Thoracic aorta (tissue), 2 donors: ENCODE measurements around the gene FRMPD1. TPM values are rescaled to one million over a fixed set of nuclear protein-coding genes. Genes with fewer than 3 reads are reported as not detected.

Source experiments
- ATAC-seq: fragments of 150-250 bp; one replicate; pipeline ENCODE4 v1.8.0; 2017; ENCODE audit warnings: low read depth; ENCODE audit not compliant: insufficient number of reproducible peaks, low FRiP score
- DNase-seq: peaks from one replicate; pipeline ENCODE4 v3.0.0-alpha.2; 2020; ENCODE audit warnings: low spot score
- H3K27ac ChIP-seq, 2 donors: fragments of 200-600 bp; sonication (generic); 1 replicate in 1 of 2; 2 replicates in 1 of 2; pipeline ENCODE4 v1.5.1; 2016; ENCODE audit warnings: mild to moderate bottlenecking in 2 of 2, moderate library complexity in 2 of 2
- H3K27me3 ChIP-seq: fragments of 200-600 bp; sonication (generic); replicated peaks from 2 replicates; pipeline ENCODE4 v1.6.0; 2016; ENCODE audit warnings: mild to moderate bottlenecking; ENCODE audit not compliant: insufficient read depth
- H3K36me3 ChIP-seq: fragments of 200-600 bp; sonication (generic); one replicate; pipeline ENCODE4 v1.5.1; 2016
- H3K4me1 ChIP-seq, 2 donors: fragments of 200-600 bp; sonication (generic); 1 replicate in 1 of 2; 2 replicates in 1 of 2; pipeline versions ENCODE4 v1.5.1 to v1.6.0; 2016; ENCODE audit warnings: low read depth in 2 of 2, mild to moderate bottlenecking in 1 of 2; ENCODE audit not compliant: control insufficient read depth in 1 of 2
- H3K4me3 ChIP-seq: fragments of 200-600 bp; sonication (generic); 2 replicates; pipeline ENCODE4 v1.5.1; 2016; ENCODE audit warnings: mild to moderate bottlenecking
- H3K9me3 ChIP-seq: fragments of 200-600 bp; sonication (generic); 2 replicates; pipeline ENCODE4 v1.5.1; 2016
- CTCF ChIP-seq: fragments of 200-600 bp; sonication (generic); IDR thresholded peaks from one replicate; pipeline ENCODE4 v1.5.1; 2019; ENCODE audit warnings: antibody characterized with exemption
- total RNA-seq, 2 donors: library from RNA; depleted of rRNA; stranded (reverse); fragments of >200 nt; gene quantifications; one replicate each; pipeline versions ENCODE4 v1.1.0 to v1.2.3, GENCODE V29; 2016

Gene FRMPD1
- total RNA-seq, 2 donors from 2014 or later: 0.27 TPM; not detected in 1

GRCh38 chr9:37652261-37652660, 1.5 kb downstream of the FRMPD1 start:
- no peaks in the 10 kb centered on the region for H3K27me3 ChIP-seq
- H3K4me3 ChIP-seq: no peak overlapping the region
- peaks cover 4 to 9% of the 10 kb centered on the region in 2 donors for H3K4me1 ChIP-seq
- ATAC-seq (no peak), DNase-seq (no peak)
- TF ChIP-seq CTCF: no peak
- no peak overlapping the region for H3K27ac ChIP-seq
- H3K9me3 ChIP-seq: no peaks in the 10 kb centered on the region
- H3K36me3 ChIP-seq: no peaks in the 10 kb centered on the region

DNA sequence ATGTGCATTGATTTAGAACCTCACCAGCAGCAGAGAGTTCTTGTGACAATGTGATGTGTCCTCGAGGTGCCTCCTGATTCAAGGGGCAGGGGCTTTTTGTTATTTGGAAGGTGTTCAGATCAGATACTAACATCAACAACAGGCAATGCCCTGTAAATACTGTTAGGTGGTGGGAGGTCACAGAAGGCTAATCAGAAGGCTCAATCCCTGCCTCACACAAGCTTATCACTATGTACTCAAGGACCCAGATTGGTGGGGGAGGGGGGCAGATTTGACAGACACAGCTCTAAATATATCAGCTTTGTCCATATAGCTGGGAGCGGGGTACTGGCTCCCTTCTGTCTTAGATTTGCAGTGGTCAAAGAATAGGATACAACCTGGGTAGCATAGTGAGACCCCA, 2.6 kb downstream of the FRMPD1 start:
- H3K27me3 ChIP-seq: no peaks in the 10 kb centered on the region
- H3K27ac ChIP-seq: no peak overlapping the region
- H3K4me3 ChIP-seq: no peak overlapping the region
- no peaks in the 10 kb centered on the region for H3K9me3 ChIP-seq
- peaks cover 4 to 9% of the 10 kb centered on the region in 2 donors for H3K4me1 ChIP-seq
- TF ChIP-seq CTCF: no peak
- no peaks in the 10 kb centered on the region for H3K36me3 ChIP-seq
- DNase-seq: no peak
- ATAC-seq: no peak

DNA sequence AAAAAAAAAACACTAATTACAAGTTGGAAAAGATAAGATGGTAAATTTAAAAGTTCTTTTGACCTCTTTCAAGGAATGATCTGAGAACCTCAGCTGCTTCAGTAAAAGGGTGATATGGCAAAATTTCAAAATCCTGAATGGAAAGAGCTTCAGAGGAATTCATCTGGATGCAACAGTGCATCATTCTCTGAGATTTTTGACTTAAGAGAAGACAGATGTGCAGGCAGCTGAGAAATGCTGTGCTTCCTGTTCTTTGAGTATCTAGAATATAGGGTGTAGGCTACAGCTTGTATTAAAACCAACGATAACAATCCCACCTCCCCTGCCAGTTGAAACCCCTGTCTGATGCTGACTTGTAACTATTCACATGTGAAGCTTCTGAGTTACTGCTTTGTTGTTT, 6.2 kb downstream of the FRMPD1 start:
- no peak for TF ChIP-seq CTCF
- H3K9me3 ChIP-seq: no peaks in the 10 kb centered on the region
- DNase-seq (no peak), ATAC-seq (no peak)
- H3K27ac ChIP-seq: no peak overlapping the region
- H3K4me1 ChIP-seq: no peaks in the 10 kb centered on the region
- no peak overlapping the region for H3K4me3 ChIP-seq
- no peaks in the 10 kb centered on the region for H3K36me3 ChIP-seq
- H3K27me3 ChIP-seq: no peaks in the 10 kb centered on the region

DNA sequence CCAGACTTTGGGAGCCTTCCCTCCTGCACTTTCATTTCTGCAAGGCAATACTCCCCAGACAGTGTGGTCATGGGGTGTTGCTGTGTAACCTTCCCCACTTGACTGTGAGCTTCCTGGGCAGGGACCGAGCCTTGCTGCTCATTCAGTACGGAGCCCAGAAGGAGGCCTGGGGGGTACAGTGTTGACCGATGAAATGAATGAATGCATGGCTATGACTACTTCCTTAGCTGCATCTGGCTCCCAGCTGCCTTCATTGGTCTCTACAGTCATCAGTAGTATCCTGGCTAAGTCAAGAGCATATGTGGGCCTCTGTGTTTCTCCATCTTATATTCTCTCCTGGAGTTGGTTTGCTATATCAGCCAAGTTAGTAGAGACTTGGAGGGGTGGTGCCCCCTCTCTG, 9.9 kb downstream of the FRMPD1 start:
- Histone ChIP-seq H3K36me3 (no peaks in the 10 kb centered on the region), H3K27ac (no peak overlapping the region), H3K4me3 (no peak overlapping the region), H3K4me1 (no peaks in the 10 kb centered on the region), H3K9me3 (no peaks in the 10 kb centered on the region), H3K27me3 (no peaks in the 10 kb centered on the region)
- ATAC-seq: no peak
- no peak for DNase-seq
- no peak for TF ChIP-seq CTCF

DNA sequence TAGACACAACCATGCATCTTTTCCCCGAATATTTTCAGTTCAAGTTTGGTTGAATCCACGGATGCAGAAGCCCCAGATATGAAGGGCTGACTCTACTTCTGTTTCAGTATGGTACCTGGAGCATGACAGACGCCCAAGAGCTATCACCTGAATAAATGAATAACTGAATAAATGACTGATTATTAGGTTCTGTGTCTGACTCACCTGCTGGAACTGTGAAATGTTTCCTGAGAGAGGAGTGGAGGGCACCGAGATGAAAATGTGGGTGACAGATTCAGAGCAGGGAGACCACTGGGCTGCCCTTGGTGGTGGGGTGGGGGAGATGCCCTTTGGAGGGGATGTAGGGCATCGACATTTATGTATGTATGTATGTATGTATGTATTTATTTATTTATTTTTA, 13.2 kb downstream of the FRMPD1 start:
- Histone ChIP-seq H3K36me3 (no peaks in the 10 kb centered on the region), H3K27ac (no peak overlapping the region), H3K9me3 (no peaks in the 10 kb centered on the region), H3K4me1 (no peaks in the 10 kb centered on the region), H3K27me3 (no peaks in the 10 kb centered on the region), H3K4me3 (no peak overlapping the region)
- DNase-seq: no peak
- no peak for TF ChIP-seq CTCF
- ATAC-seq: no peak
